Panc1 (cell line): ENCODE measurements around the gene SLC6A13.
"Not testable (repeated sequence)": the region's sequence is repeated elsewhere in the genome, so short reads cannot be mapped to it uniquely, and the experiment has no call there.

Experiments
- CTCF ChIP-seq: fragments of 450-650 bp; IDR thresholded peaks from 2 replicates; pipeline ENCODE4 v1.5.1; 2017; ENCODE audit warnings: mild to moderate bottlenecking
- POLR2AphosphoS5 ChIP-seq: IDR thresholded peaks from 2 replicates; pipeline ENCODE4 v1.6.1; 2012; ENCODE audit warnings: mild to moderate bottlenecking, low read depth, low read length, moderate library complexity
- SIN3A ChIP-seq: IDR thresholded peaks from 2 replicates; pipeline ENCODE4 v1.6.1; 2012; ENCODE audit warnings: low read depth, mild to moderate bottlenecking, low read length, moderate library complexity, borderline replicate concordance; ENCODE audit not compliant: insufficient read depth

- TF ChIP-seq CTCF, SIN3A, POLR2AphosphoS5: not testable (repeated sequence)
These were observed 74.4 kb downstream of the SLC6A13 start for GRCh38 chr12:187986-188909.
